ENCODE results near the gene FAM83G. TPM values are rescaled to one million over a fixed set of nuclear protein-coding genes. Genes with fewer than 3 reads are reported as not detected.

Gene FAM83G
- total RNA-seq, 5 donors from 2014 or later (not counting 1 experiment from before 2014, with no cell fraction given): 4.9 to 23.3 (median 20.8) TPM

DNA sequence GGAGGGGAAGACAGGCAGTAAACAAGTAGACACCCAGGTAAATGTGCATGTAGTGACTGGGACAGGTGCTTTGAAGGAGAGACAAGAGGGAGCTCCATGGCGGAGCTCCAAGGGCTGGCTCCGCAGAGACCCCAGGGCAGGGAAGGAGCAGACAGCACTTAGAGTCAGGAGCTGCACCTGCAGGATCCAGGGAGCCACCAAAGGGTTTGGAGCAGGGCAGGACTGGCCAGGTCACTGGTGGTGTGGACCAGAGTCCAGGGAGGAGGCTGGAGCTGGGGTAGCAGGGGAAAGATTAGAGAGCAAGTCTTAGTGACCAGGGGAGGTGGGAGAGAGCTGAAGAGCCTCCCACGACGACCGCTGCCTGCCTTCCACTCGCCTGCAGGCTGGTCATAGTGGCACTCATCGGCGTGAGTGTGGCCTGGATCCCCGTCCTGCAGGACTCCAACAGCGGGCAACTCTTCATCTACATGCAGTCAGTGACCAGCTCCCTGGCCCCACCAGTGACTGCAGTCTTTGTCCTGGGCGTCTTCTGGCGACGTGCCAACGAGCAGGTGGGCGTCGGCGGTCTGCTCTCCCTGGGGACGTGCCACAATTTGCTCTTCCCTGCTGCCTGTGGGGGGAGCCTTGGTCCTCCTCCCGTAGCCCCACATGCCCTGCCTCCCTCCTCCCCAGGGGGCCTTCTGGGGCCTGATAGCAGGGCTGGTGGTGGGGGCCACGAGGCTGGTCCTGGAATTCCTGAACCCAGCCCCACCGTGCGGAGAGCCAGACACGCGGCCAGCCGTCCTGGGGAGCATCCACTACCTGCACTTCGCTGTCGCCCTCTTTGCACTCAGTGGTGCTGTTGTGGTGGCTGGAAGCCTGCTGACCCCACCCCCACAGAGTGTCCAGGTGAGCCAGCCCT lies 14.7 kb upstream of the FAM83G start:
- peak overlapping the region in 1 of 3 donors; percentile 40 for H3K4me3 Mint-ChIP-seq
- Histone ChIP-seq H3K9me3 (no peaks in the 10 kb centered on the region), H3K4me1 (ENCODE audit: control insufficient read depth in 1 of 2, extremely low read depth in 1 of 2, insufficient read depth in 2 of 2, low read length in 2 of 2) (peaks cover 8 to 27% of the 10 kb centered on the region in 2 experiments), H3K27me3 (replicated peaks in 1 of 2; ENCODE audit: control insufficient read depth in 2 of 2, extremely low read depth in 1 of 2, insufficient read depth in 2 of 2, low read length in 1 of 2) (peaks cover 0 to 13% of the 10 kb centered on the region in 2 experiments), H3K36me3 (ENCODE audit: control insufficient read depth in 2 of 2, extremely low read depth in 1 of 2, insufficient read depth in 1 of 2, low read length in 1 of 2) (peaks cover 15 to 36% of the 10 kb centered on the region in 2 donors), H3K4me3 (ENCODE audit: control insufficient read depth in 1 of 2, extremely low read depth in 1 of 2, low read length in 1 of 2) (no peak overlapping the region), H3K27ac (ENCODE audit: low read length) (no peak overlapping the region)
- ChIA-PET POLR2A (no interaction called here), CTCF (no interaction called here)
- H3K4me1 Mint-ChIP-seq: peaks cover 15 to 39% (median 31%) of the 10 kb centered on the region in 3 donors
- 85% methylated on average over 22 of the region's 27 CpGs for WGBS (ENCODE audit: insufficient coverage)
- no peak for ATAC-seq (replicated peaks in 1 of 4)
- H3K27ac Mint-ChIP-seq: peak overlapping the region; percentile 34 to 60
- H3K27me3 Mint-ChIP-seq: no peaks in the 10 kb centered on the region
- no peaks in the 10 kb centered on the region for H3K9me3 Mint-ChIP-seq
- H3K36me3 Mint-ChIP-seq: peaks cover 18% of the 10 kb centered on the region
- no peak for DNase-seq

DNA sequence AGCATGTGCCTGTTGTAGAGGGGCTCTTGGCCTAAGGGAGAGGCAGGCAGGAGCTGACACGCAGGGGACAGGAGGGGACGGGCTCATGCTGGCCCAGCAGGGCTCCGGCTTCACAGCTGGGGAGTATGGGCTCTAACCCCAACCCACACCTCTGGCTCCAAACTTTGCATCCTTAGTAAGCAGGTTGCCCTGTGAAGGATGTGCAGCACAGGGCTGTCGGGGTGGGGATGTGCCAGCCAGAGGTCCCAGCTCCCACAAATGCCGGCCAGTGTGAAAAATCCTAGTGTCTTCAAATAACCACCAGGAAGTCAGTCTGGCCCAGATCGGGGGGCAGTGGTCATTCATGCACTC lies 14.0 kb upstream of the FAM83G start:
- Mint-ChIP-seq H3K27me3 (no peaks in the 10 kb centered on the region), H3K36me3 (peaks cover 13% of the 10 kb centered on the region), H3K27ac (peak overlapping the region in 1 of 2 donors; percentile 16), H3K4me1 (peaks cover 8 to 33% (median 24%) of the 10 kb centered on the region in 3 donors), H3K9me3 (no peaks in the 10 kb centered on the region), H3K4me3 (peak overlapping the region in 1 of 3 donors; percentile 40)
- Histone ChIP-seq H3K9me3 (no peaks in the 10 kb centered on the region), H3K4me1 (ENCODE audit: control insufficient read depth in 1 of 2, extremely low read depth in 1 of 2, insufficient read depth in 2 of 2, low read length in 2 of 2) (peaks cover 3 to 20% of the 10 kb centered on the region in 2 experiments), H3K36me3 (ENCODE audit: control insufficient read depth in 2 of 2, extremely low read depth in 1 of 2, insufficient read depth in 1 of 2, low read length in 1 of 2) (peaks cover 15 to 31% of the 10 kb centered on the region in 2 donors), H3K27ac (ENCODE audit: low read length) (no peak overlapping the region), H3K27me3 (replicated peaks in 1 of 2; ENCODE audit: control insufficient read depth in 2 of 2, extremely low read depth in 1 of 2, insufficient read depth in 2 of 2, low read length in 1 of 2) (peaks cover 0 to 13% of the 10 kb centered on the region in 2 experiments), H3K4me3 (ENCODE audit: control insufficient read depth in 1 of 2, extremely low read depth in 1 of 2, low read length in 1 of 2) (no peak overlapping the region)
- DNase-seq (no peak), ATAC-seq (replicated peaks in 1 of 4) (no peak)
- no CpG with 5 or more reads among the region's 6 CpGs for WGBS (ENCODE audit: insufficient coverage)
- CTCF ChIA-PET: no interaction called here
- POLR2A ChIA-PET: no interaction called here

- CTCF ChIA-PET: no interaction called here
- H3K9me3 Mint-ChIP-seq: no peaks in the 10 kb centered on the region
- peak in 2 of 4 experiments; percentile 5 to 15 for ATAC-seq (replicated peaks in 1 of 4)
- H3K4me3 ChIP-seq (ENCODE audit: control insufficient read depth in 1 of 2, extremely low read depth in 1 of 2, low read length in 1 of 2): no peak overlapping the region
- no peak overlapping the region for H3K4me3 Mint-ChIP-seq
- peaks cover 12% of the 10 kb centered on the region for H3K36me3 Mint-ChIP-seq
- DNase-seq: no peak
- no peaks in the 10 kb centered on the region for H3K27me3 Mint-ChIP-seq
- H3K27me3 ChIP-seq (replicated peaks in 1 of 2; ENCODE audit: control insufficient read depth in 2 of 2, extremely low read depth in 1 of 2, insufficient read depth in 2 of 2, low read length in 1 of 2): peaks cover 0 to 13% of the 10 kb centered on the region in 2 experiments
- H3K27ac Mint-ChIP-seq: peak overlapping the region; percentile 44 to 52
- POLR2A ChIA-PET: interaction anchor here in 1 of 2 donors (0.5 kb wide), 1 partner anchor 12 kb away, joined by 3 read pairs; no protein-coding TSS in a partner anchor
- H3K27ac ChIP-seq (ENCODE audit: low read length): no peak overlapping the region
- WGBS (ENCODE audit: insufficient coverage): 86% methylated on average over 6 of the region's 16 CpGs
- H3K4me1 Mint-ChIP-seq: peaks cover 8 to 33% (median 24%) of the 10 kb centered on the region in 3 donors
- H3K4me1 ChIP-seq (ENCODE audit: control insufficient read depth in 1 of 2, extremely low read depth in 1 of 2, insufficient read depth in 2 of 2, low read length in 2 of 2): peaks cover 2 to 15% of the 10 kb centered on the region in 2 experiments
- H3K36me3 ChIP-seq (ENCODE audit: control insufficient read depth in 2 of 2, extremely low read depth in 1 of 2, insufficient read depth in 1 of 2, low read length in 1 of 2): peaks cover 15 to 27% of the 10 kb centered on the region in 2 donors
- no peaks in the 10 kb centered on the region for H3K9me3 ChIP-seq
Measured at GRCh38 chr17:19017804-19018599, 13.4 kb upstream of the FAM83G start.

- H3K4me1 ChIP-seq (ENCODE audit: control insufficient read depth in 1 of 2, extremely low read depth in 1 of 2, insufficient read depth in 2 of 2, low read length in 2 of 2): peaks cover 2 to 15% of the 10 kb centered on the region in 2 experiments
- ATAC-seq (replicated peaks in 1 of 4) (no peak), DNase-seq (no peak)
- no peak overlapping the region for H3K4me3 Mint-ChIP-seq
- H3K27ac ChIP-seq (ENCODE audit: low read length): no peak overlapping the region
- H3K36me3 Mint-ChIP-seq: peaks cover 9% of the 10 kb centered on the region
- H3K27me3 Mint-ChIP-seq: no peaks in the 10 kb centered on the region
- peak overlapping the region; percentile 44 to 52 for H3K27ac Mint-ChIP-seq
- H3K4me3 ChIP-seq (ENCODE audit: control insufficient read depth in 1 of 2, extremely low read depth in 1 of 2, low read length in 1 of 2): no peak overlapping the region
- ChIA-PET CTCF (no interaction called here), POLR2A (no interaction called here)
- peaks cover 0 to 13% of the 10 kb centered on the region in 2 experiments for H3K27me3 ChIP-seq (replicated peaks in 1 of 2; ENCODE audit: control insufficient read depth in 2 of 2, extremely low read depth in 1 of 2, insufficient read depth in 2 of 2, low read length in 1 of 2)
- peaks cover 14 to 21% of the 10 kb centered on the region in 2 donors for H3K36me3 ChIP-seq (ENCODE audit: control insufficient read depth in 2 of 2, extremely low read depth in 1 of 2, insufficient read depth in 1 of 2, low read length in 1 of 2)
- H3K9me3 Mint-ChIP-seq: no peaks in the 10 kb centered on the region
- H3K9me3 ChIP-seq: no peaks in the 10 kb centered on the region
- peaks cover 8 to 33% (median 22%) of the 10 kb centered on the region in 3 donors for H3K4me1 Mint-ChIP-seq
- WGBS (ENCODE audit: insufficient coverage): 84% methylated on average over 7 of the region's 12 CpGs
Measured at GRCh38 chr17:19017401-19017800, 12.8 kb upstream of the FAM83G start.

GRCh38 chr17:19016881-19017280 lies 12.3 kb upstream of the FAM83G start:
- DNase-seq: no peak
- Mint-ChIP-seq H3K27ac (peak overlapping the region; percentile 42 to 44), H3K36me3 (peaks cover 7% of the 10 kb centered on the region), H3K9me3 (no peaks in the 10 kb centered on the region), H3K27me3 (no peaks in the 10 kb centered on the region), H3K4me3 (no peak overlapping the region), H3K4me1 (peaks cover 8 to 33% (median 22%) of the 10 kb centered on the region in 3 donors)
- WGBS (ENCODE audit: insufficient coverage): 70% methylated on average over 6 of the region's 7 CpGs
- Histone ChIP-seq H3K27ac (ENCODE audit: low read length) (no peak overlapping the region), H3K4me1 (ENCODE audit: control insufficient read depth in 1 of 2, extremely low read depth in 1 of 2, insufficient read depth in 2 of 2, low read length in 2 of 2) (peaks cover 2 to 12% of the 10 kb centered on the region in 2 experiments), H3K4me3 (ENCODE audit: control insufficient read depth in 1 of 2, extremely low read depth in 1 of 2, low read length in 1 of 2) (no peak overlapping the region), H3K9me3 (no peaks in the 10 kb centered on the region), H3K36me3 (ENCODE audit: control insufficient read depth in 2 of 2, extremely low read depth in 1 of 2, insufficient read depth in 1 of 2, low read length in 1 of 2) (peaks cover 9 to 16% of the 10 kb centered on the region in 2 donors), H3K27me3 (replicated peaks in 1 of 2; ENCODE audit: control insufficient read depth in 2 of 2, extremely low read depth in 1 of 2, insufficient read depth in 2 of 2, low read length in 1 of 2) (peaks cover 0 to 13% of the 10 kb centered on the region in 2 experiments)
- ChIA-PET CTCF (no interaction called here), POLR2A (no interaction called here)
- no peak for ATAC-seq (replicated peaks in 1 of 4)

DNA sequence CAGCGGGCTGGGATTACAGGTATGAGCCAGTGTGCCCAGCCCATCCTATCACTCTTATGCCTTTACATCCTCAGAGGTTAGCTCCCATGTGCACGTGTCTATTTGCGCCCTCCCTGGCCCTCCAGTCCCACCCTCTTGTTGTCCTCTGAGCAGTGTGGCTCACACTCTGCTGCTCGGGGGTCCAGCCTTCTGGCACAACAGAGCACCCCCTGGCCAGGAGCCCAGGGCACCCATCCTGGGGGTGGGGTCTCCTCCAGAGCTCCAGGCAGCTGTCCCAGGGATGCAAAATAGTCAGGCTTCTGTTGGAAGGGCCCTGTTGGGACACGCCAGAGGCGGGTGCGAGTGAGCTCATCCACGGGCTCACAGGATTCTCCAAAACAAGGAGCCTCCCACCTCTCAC lies 11.7 kb upstream of the FAM83G start:
- no peaks in the 10 kb centered on the region for H3K9me3 ChIP-seq
- no peak overlapping the region for H3K4me3 ChIP-seq (ENCODE audit: control insufficient read depth in 1 of 2, extremely low read depth in 1 of 2, low read length in 1 of 2)
- no peak for DNase-seq
- H3K4me1 ChIP-seq (ENCODE audit: control insufficient read depth in 1 of 2, extremely low read depth in 1 of 2, insufficient read depth in 2 of 2, low read length in 2 of 2): peaks cover 2 to 12% of the 10 kb centered on the region in 2 experiments
- H3K36me3 Mint-ChIP-seq: peaks cover 7% of the 10 kb centered on the region
- peaks cover 8 to 31% (median 21%) of the 10 kb centered on the region in 3 donors for H3K4me1 Mint-ChIP-seq
- H3K36me3 ChIP-seq (ENCODE audit: control insufficient read depth in 2 of 2, extremely low read depth in 1 of 2, insufficient read depth in 1 of 2, low read length in 1 of 2): peaks cover 3 to 10% of the 10 kb centered on the region in 2 donors
- H3K27me3 Mint-ChIP-seq: no peaks in the 10 kb centered on the region
- H3K9me3 Mint-ChIP-seq: no peaks in the 10 kb centered on the region
- H3K27ac ChIP-seq (ENCODE audit: low read length): no peak overlapping the region
- H3K27me3 ChIP-seq (replicated peaks in 1 of 2; ENCODE audit: control insufficient read depth in 2 of 2, extremely low read depth in 1 of 2, insufficient read depth in 2 of 2, low read length in 1 of 2): peaks cover 0 to 13% of the 10 kb centered on the region in 2 experiments
- CTCF ChIA-PET: no interaction called here
- ATAC-seq (replicated peaks in 1 of 4): no peak
- POLR2A ChIA-PET: no interaction called here
- WGBS (ENCODE audit: insufficient coverage): 92% methylated on average over 7 of the region's 8 CpGs
- no peak overlapping the region for H3K27ac Mint-ChIP-seq
- H3K4me3 Mint-ChIP-seq: no peak overlapping the region
